Ovary (tissue), 9 donors: ENCODE measurements around the gene UBE2Q2. TPM values are rescaled to one million over a fixed set of nuclear protein-coding genes. Genes with fewer than 3 reads are reported as not detected.

ENCODE experiments used
- DNase-seq, 5 donors: peaks; one replicate each; pipeline ENCODE4 v3.0.0-alpha.2; 2019 to 2020
- H3K27ac ChIP-seq, 2 donors: fragments of 200-600 bp; one replicate each; pipeline versions ENCODE4 v1.5.1 to v1.8.0; 2019 to 2022
- H3K27me3 ChIP-seq: fragments of 200-600 bp; one replicate; pipeline ENCODE4 v1.8.0; 2022
- H3K36me3 ChIP-seq: fragments of 200-600 bp; sonication (generic); one replicate; pipeline ENCODE4 v1.5.1; 2019
- H3K4me1 ChIP-seq: one replicate; pipeline ENCODE4 v1.8.1; 2013; ENCODE audit warnings: mild to moderate bottlenecking, moderate library complexity; ENCODE audit not compliant: insufficient read depth
- H3K4me3 ChIP-seq: fragments of 200-600 bp; sonication (generic); one replicate; pipeline ENCODE4 v1.5.1; 2017
- H3K9me3 ChIP-seq, 2 donors: fragments of 200-600 bp in 1 of 2; sonication (generic) in 1 of 2; one replicate each; pipeline versions ENCODE4 v1.5.1 to v1.8.1; 2013 to 2019; ENCODE audit warnings: mild to moderate bottlenecking in 1 of 2, moderate library complexity in 1 of 2
- CTCF ChIP-seq, 3 donors: fragments of 450-650 bp in 2 of 3; fragments of 200-600 bp in 1 of 3; IDR thresholded peaks; one replicate each; pipeline versions ENCODE4 v1.5.1 to v1.8.0; 2016 to 2022; ENCODE audit warnings: antibody characterized with exemption in 3 of 3, mild to moderate bottlenecking in 1 of 3
- EP300 ChIP-seq: sonication (generic); formaldehyde crosslinking; IDR thresholded peaks from one replicate; pipeline ENCODE4 v1.6.1; 2017; ENCODE audit warnings: antibody characterized with exemption
- POLR2A ChIP-seq: fragments of 450-650 bp; IDR thresholded peaks from one replicate; pipeline ENCODE4 v1.6.1; 2017; ENCODE audit warnings: antibody characterized with exemption, mild to moderate bottlenecking, moderate library complexity
- WGBS, 3 donors: extraction: QIAGEN DNeasy Blood & Tissue Kit in 1 of 3; methylation state at CpG; one replicate each; pipeline versions ENCODE4 v1.1.5 to v1.1.7; 2013 to 2017; 5-methylcytosine and 5-hydroxymethylcytosine counted together
- intact Hi-C, 4 donors: fragments of 100-400 bp; cut with DNase I; formaldehyde crosslinking; loops; one replicate each; pipeline versions ENCODE4 v1.11.0 to v1.15.1; 2022 to 2023
- polyA plus RNA-seq, 2 donors: library from polyadenylated mRNA; stranded (reverse); fragments of 200-250 nt in 1 of 2; fragments of 350-450 nt in 1 of 2; fragmentation: Illumina TruSeq in 1 of 2; extraction: RNeasy Lipid Tissue Mini Kit (QIAGEN cat#74804) in 1 of 2; gene quantifications; one replicate each; pipeline ENCODE4 v1.2.3, GENCODE V29; 2013 to 2014
- total RNA-seq, 7 donors: library from RNA; depleted of rRNA in 2 of 7; stranded (reverse); fragments of >200 nt in 2 of 7; fragmentation: NEBNext Ultra II Directional in 3 of 7; extraction: Animal tissue kit (Norgen Biotek cat#: 25700) in 3 of 7; gene quantifications; one replicate each; pipeline versions ENCODE4 v1.1.0 to v1.2.4, GENCODE V29; 2016 to 2023
- donor health status: DM: no; HTN: no; CAD: no; lungs with moderate emphysema.
- donor health status: DM: no; HTN: no; CAD: no.
- donor health status: Bipolar disorder and iron deficiency.
- donor health status: DM: yes; HTN: yes; CAD: no.
- donor health status: DM: no; HTN: no; CAD: no.
- donor health status: DM: yes; HTN: yes; CAD: no.

UBE2Q2 gene
- total and polyA plus RNA-seq, 9 donors, result 22.6 to 35.7 (median 31.0) TPM

GRCh38 chr15:75916978-75917377, 73.7 kb downstream of the UBE2Q2 start:
- WGBS, 3 donors, result 91 to 94% (median 91%) methylated on average over 1 of the region's 1 CpG
- H3K4me1 ChIP-seq, result no peaks in the 10 kb centered on the region
- TF ChIP-seq POLR2A, result no peak
- no peak for TF ChIP-seq CTCF (IDR thresholded peaks at IDR 0.05)
- no peak for TF ChIP-seq EP300

GRCh38 chr15:75918135-75918534, 74.9 kb downstream of the UBE2Q2 start:
- Histone ChIP-seq H3K9me3 (no peaks in the 10 kb centered on the region), H3K4me3 (no peak overlapping the region), H3K27me3 (no peaks in the 10 kb centered on the region), H3K27ac (no peak overlapping the region), H3K4me1 (peaks cover 2% of the 10 kb centered on the region), H3K36me3 (no peaks in the 10 kb centered on the region)
- no peak for DNase-seq
- WGBS, 3 donors, result 91 to 100% (median 100%) methylated on average over 1 of the region's 1 CpG
- intact Hi-C loops, result no loop called here
- TF ChIP-seq EP300 (no peak), POLR2A (no peak), CTCF (IDR thresholded peaks at IDR 0.05) (no peak)

More at GRCh38 chr15:75916978-75917377, 73.7 kb downstream of the UBE2Q2 start:
- Histone ChIP-seq H3K4me3 (no peak overlapping the region), H3K9me3 (no peaks in the 10 kb centered on the region), H3K27ac (no peak overlapping the region), H3K27me3 (no peaks in the 10 kb centered on the region), H3K36me3 (no peaks in the 10 kb centered on the region)
- intact Hi-C loops, result no loop called here
- DNase-seq, result no peak

- intact Hi-C loops, result no loop called here
- TF ChIP-seq POLR2A, result no peak
- no peak for TF ChIP-seq EP300
- TF ChIP-seq CTCF (IDR thresholded peaks at IDR 0.05), result no peak
- no peak overlapping the region for H3K4me3 ChIP-seq
- H3K27me3 ChIP-seq, result no peaks in the 10 kb centered on the region
- H3K4me1 ChIP-seq, result peaks cover 2% of the 10 kb centered on the region
- no peak overlapping the region for H3K27ac ChIP-seq
- H3K9me3 ChIP-seq, result no peaks in the 10 kb centered on the region
- WGBS, 3 donors, result 100% methylated on average over 1 of the region's 1 CpG
- no peak for DNase-seq
- H3K36me3 ChIP-seq, result no peaks in the 10 kb centered on the region
These were observed 76.8 kb downstream of the UBE2Q2 start for GRCh38 chr15:75920079-75920478.

GRCh38 chr15:75921732-75922703, 78.8 kb downstream of the UBE2Q2 start:
- TF ChIP-seq EP300 (no peak), CTCF (IDR thresholded peaks at IDR 0.05) (no peak), POLR2A (no peak)
- H3K9me3 ChIP-seq, result no peaks in the 10 kb centered on the region
- no peaks in the 10 kb centered on the region for H3K36me3 ChIP-seq
- H3K4me1 ChIP-seq, result peaks cover 2% of the 10 kb centered on the region
- intact Hi-C loops, result no loop called here
- H3K27ac ChIP-seq, result no peak overlapping the region
- no peak overlapping the region for H3K4me3 ChIP-seq
- H3K27me3 ChIP-seq, result no peaks in the 10 kb centered on the region
- 74 to 82% (median 79%) methylated on average over 9 of the region's 9 CpGs for WGBS, 3 donors
- peak in 3 of 5 donors; percentile 19 to 28 (median 23) for DNase-seq
